HG03378 (cell line): ENCODE data around the gene CLDN10.
"Not testable (repeated sequence)": the region's sequence is repeated elsewhere in the genome, so short reads cannot be mapped to it uniquely, and the experiment has no call there.

Experiments
- ATAC-seq: cut with Tn5 transposase; IDR thresholded peaks from one replicate; pipeline ENCODE4 v1.9.1; 2021; ENCODE audit warnings: mild to moderate bottlenecking, moderate library complexity; ENCODE audit not compliant: unreplicated experiment

CLDN10 gene, protein sequence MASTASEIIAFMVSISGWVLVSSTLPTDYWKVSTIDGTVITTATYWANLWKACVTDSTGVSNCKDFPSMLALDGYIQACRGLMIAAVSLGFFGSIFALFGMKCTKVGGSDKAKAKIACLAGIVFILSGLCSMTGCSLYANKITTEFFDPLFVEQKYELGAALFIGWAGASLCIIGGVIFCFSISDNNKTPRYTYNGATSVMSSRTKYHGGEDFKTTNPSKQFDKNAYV

DNA sequence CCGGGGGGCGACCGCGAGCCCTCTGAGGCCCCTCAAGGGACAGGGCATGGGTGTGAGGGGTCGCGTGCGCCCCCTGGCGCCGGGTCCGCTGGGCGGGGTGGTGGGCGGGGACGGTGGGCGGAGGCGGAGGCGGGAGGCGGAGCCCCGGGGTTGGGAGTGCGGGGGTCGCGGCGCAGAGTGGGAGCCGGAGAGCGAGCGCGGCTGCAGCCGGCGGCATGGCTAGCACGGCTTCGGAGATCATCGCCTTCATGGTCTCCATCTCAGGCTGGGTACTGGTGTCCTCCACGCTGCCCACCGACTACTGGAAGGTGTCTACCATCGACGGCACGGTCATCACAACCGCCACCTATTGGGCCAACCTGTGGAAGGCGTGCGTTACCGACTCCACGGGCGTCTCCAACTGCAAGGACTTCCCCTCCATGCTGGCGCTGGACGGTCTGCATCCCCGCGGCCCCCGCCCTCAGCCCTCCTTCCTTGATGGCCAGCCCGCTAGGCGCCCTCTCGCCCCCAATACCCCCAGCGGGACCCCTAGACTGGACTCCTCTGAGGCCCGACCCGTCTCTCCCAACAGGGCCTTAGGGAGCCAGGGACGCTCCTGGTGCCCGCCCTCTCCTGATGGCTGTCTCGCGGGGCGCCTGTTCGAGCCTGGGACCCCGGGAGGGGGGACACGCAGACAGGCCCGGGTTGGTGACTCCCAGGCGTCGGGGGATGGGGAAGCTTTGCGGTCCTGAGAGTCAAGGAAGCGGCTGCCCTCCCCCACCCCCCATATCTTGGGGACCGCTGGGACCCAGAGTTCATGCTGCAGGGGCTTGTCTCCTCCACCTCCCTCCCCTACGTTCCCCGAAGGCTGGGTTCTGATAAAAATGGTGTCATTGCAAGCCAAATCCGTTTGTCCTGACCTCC is at the start of gene CLDN10:
Gene CLDN10, plus strand, starts transcription at position 182 of the 903 bp plus-strand sequence. Its CDS starts 34 bp downstream, at position 216.
- ATAC-seq: no peak

DNA sequence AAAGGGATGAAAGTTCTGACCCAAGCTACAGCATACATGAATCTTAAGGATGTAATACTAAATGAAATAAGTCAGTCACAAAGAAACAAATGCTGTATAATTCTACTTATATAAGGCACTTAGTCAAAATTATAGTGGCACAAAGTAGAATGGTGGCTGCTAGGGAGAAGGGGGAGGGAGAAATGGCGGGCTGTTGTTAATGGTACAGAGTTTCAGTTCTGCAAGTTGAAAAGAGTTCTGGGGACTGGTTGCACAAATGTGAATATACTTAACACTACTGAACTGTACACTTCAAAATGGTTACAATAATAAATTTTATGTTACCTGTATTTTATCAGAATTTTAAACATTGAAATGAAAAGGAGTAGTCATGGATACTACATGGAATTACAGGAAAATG is 48.9 kb upstream of the CLDN10 start:
- no peak for ATAC-seq

DNA sequence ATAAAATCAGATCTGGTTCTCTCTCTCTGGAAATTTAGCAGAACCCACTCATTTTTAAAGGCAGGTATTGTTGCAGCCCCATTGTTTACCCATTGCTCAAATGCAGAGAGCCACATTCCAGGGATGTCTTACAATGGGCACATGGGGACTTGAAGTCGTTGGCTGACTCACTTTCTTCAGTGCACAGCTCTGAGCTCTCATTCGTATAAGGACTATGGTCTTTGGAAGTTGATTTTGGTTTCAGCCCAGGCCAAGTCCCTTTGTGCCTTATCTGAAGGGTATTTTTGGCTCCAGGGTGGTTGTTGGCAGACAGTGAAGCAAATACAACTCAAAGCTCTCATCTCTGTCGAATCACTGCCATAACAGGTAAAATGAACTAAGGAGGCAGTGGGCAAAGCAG is 47.3 kb upstream of the CLDN10 start:
- ATAC-seq: no peak

DNA sequence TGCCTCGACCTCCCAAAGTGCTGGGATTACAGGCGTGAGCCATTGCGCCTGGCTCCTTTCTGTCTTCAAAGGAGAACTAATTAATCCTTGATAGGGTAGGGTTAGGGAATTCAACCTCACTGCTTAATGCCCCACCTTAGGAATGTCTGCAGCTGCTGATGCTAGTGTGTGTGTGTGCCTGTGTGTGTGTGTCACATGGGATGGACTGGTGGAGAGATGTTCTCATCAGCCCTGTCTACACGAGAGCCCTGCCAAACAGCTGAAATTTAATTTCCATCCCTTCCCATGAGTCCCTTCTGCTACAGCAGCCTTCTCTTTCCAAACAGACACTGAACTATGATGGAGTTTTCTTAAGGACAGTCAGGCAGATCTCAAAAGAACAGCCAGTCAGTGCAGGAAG is 46.5 kb upstream of the CLDN10 start:
- ATAC-seq: no peak

DNA sequence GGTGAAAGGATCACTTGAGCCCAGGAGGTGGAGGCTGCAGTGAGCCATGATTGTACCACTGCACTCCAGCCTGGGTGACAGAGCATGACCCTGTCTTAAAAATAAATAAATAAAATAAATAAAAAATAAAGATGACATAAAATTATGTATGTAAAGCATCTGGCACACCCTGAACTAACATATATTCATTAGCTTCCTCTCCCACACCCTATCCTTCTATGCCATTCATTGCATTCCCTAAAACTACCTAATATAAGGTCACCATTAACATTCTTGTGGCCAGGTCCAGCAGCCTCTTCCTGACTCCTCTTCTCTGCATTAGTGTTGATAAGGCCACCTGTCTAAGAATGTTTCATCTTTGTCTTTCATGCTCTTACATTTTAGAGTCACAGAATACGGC is 44.5 kb upstream of the CLDN10 start:
- ATAC-seq: no peak

DNA sequence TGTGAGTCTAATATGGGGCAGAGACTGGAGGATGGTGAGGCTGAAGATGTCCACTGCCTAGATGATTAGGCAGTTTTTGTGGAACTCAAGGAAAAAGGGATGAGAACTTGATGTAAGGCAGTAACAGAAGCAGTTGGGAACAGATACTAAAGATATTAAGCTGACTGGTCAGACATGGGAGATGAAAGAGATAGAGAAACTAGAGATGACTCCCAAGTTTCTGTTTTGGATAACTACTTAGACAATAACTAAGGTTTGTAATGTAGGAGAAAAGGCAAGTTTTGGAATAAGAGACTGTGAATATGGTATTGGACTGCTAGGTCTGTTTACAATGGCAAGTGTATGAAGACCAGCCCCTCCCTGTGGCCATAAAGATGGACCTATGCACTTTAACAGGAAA is 43.5 kb upstream of the CLDN10 start:
- no peak for ATAC-seq

DNA sequence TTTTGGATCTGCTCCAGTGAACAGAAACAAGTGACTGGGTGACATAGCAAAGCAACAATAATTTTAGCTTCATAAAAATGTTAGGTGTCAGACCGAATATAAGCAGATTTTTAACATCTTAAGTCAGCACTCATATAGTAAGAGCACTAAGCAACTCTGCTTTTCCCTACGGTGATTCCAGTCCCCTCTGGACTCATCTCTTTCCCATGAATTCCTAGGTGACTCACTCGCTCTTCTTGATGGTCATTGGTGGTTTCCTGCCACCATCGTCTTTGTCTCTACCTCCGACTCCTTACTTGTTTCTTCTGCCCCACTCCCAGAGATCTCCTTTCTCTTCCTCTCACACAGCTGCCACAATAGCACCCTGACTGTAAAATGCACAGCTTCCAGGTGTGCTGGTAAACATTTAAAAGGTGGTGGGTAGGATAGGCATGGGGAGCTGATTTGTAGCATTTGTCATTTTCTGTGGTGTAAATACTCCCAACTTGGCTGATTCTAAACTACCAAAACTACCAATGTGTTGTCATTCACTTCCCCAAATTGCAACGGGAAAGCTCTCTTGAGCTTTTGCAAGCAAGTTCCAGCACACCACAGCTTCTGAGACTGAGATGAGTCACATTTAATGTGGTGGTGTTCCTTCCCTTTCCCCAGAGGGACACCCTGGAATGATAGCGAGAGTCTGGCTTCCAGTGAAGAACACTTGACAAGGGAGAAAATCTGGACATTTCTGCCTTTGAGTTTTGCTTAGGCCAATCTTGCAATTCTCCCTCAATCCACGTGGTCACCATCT is 42.8 kb upstream of the CLDN10 start:
- no peak for ATAC-seq

DNA sequence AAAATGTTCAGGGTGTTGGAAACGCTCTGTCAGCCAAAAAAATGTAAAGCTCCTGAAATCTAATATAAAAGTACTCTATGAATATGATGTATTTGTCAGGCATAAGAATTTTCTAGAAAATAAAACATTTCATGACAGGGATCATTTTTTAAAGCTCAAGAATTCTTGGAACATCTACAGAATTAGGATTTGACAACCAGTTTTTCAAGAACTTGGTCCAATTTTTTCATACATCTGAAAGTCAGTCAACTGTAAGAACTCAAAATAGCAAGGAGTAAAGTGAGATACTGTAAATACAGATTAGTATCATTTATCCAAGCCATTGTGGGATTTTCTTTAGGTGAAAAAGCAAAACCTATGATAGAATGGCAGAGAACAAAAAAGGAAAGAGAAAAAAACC is 41.6 kb upstream of the CLDN10 start:
- ATAC-seq: no peak

DNA sequence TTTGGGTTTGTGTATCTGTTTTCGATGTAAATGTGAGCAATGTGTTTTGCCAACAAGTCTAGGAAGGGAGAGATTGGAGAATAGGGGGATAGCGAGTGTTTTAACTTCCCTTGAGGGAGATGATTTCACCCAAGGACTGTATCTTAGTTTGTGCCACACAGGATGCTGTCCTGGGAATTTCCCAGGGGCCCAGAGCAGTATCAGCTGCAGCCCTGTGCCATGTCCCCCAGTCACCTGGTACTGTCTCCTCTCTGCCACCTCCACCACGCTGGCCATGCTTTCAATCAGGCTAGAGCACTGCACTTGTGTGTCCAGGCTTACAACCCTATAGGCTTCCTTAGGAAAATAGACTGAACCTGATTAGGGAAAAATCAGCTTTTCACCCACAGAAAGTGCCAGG is 40.1 kb upstream of the CLDN10 start:
- no peak for ATAC-seq

DNA sequence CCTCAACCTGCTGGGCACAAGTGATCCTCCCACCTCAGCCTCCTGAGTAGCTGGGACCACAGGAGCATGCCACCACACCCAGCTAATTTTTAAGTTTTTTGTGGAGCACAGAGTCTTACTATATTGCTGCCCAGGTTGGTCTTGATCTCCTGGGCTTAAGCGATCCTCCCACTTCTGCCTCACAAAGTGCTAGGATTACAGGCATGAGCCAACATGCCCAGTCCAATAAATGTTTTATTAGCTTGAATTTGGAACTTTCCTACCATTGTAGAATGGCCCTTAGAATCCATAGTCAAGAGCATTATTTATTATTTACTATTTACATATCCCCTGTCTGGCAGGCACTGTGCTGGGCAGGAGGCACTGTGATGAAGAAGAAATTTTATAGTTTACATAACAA is 39.6 kb upstream of the CLDN10 start:
- ATAC-seq: no peak

DNA sequence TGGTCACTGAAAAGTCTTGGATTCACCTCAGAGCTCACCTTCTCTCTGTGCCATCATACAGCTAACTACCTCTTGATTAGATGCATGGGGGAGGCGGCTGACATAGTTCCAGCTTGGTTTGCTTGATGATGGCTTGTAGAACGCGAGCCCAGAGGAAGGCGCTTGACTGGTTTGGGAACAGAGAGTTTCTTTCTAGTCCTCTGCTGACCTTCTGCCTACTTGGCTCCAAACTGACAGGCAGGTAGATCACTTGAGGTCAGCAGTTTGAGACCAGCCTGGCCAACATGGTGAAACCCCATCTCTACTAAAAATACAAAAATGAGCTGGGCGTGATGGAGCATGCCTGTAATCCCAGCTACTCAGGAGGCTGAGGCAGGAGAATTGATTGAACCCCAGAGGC is 36.9 kb upstream of the CLDN10 start:
- not testable (repeated sequence) for ATAC-seq

DNA sequence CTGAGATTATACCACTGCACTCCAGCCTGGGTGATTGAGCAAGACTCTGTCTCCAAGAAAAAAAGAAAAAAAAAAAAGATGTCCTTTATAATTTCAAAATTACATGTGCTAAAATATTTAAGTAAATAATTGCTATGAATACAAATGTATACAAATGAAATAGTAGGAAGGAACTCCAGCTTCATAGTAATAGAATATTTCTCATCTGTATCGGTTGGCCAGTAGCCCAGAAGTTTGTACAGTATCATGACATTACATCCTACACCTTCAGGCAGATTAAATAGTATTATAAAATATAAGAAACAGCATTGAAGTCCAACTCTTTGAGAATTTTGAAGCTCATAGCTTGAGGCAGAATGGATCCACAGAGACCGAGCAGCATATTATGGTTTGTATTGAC is 36.5 kb upstream of the CLDN10 start:
- no peak for ATAC-seq

DNA sequence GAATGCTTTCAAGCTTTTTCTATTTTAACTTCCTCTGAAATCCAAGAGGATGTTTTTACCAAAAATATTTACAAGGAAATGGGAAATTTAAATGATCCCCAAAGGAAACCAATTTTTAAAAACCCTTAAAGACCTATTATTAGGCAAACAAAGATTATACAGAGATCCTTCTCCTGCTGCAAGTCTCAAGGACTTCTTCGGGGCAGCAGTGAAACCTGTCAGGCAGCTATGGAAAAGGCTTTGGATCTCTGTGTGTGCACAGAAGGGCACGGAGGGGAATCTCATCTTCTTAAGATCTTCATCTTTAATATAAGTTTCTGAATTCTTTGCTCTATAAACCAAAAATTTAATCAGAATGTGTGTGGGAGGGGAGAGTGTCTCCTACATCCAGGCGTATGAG is 36.0 kb upstream of the CLDN10 start:
- no peak for ATAC-seq

DNA sequence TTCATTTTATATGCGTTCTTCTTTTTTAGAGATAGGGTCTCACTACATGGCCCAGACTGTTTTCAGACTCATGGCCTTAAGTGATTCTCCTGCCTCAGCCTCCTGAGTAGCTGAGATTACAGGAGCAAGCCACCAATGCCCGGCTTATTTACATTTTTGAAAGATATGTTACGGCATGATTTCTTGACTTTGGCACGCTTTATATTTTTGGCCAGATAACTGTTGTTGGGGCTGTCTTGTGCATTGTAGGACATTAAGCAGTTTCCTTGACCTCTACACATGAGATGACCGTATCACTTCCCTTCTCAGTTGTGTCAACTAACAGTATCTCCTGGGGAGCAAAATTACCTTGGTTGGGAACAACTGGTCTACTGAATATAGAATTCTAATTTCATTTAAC is 28.9 kb upstream of the CLDN10 start:
- no peak for ATAC-seq

DNA sequence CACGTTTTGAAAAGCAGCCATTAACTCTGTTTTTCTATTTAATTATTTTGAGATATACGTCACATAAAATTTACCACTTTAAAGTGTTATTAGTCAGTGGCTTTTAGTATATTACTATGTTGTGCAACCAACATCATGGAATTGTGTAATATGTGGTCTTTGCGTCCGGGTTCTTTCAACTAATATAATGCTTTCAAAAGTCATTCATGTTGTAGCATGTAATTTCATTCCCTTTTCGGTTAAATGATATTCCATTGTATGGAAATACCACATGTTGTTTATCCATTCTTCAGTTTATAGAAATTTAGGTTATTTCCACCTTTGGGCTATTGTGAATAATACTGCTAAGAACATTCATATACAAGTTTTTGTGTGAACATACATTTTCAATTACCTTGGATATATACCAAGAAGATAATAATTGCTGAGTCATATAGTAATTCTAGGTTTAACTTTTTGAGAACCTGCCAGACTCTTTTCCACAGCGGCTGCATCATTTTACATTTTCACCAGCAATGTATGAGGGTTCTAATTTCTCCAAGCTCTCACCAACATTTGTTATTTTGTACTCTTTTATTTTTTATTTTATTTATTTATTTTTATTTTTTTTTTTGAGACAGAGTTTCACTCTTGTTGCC is 28.1 kb upstream of the CLDN10 start:
- no peak for ATAC-seq

DNA sequence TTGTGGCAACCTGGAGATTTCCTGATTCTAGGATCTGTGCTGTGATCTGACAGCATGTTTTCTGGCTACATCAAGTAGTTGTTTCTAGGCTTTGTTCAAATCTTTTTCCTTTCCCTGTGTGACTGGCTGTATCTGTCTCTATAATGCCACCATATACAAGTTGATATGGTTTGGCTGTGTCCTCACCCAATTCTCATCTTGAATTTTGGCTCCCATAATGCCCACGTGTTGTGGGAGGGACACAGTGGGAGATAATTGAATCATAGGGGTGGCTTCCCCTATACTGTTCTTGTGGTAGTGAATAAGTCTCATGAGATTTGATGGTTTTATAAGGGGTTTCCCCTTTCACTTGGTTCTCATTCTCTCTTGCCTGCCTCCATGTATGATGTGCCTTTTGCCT is 24.6 kb upstream of the CLDN10 start:
- no peak for ATAC-seq

DNA sequence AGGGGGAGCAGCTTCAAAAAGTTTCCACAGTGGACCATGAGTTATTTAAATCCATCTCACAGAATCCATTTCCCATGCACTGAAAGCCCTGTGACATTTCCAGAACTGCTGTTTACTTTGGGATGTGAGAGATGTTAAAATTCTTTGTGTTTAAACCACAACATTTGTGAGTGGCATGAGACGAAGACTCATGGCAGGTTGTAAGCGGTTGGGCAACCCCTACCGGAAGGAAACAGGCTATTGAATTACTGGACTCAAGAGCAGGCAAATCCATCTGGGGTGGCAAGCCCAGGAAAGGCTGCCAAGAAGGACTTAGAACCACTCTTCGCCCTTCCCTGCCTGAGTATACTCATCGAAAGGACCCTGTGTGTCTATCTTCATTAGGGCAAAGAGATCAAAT is 22.3 kb upstream of the CLDN10 start:
- no peak for ATAC-seq

DNA sequence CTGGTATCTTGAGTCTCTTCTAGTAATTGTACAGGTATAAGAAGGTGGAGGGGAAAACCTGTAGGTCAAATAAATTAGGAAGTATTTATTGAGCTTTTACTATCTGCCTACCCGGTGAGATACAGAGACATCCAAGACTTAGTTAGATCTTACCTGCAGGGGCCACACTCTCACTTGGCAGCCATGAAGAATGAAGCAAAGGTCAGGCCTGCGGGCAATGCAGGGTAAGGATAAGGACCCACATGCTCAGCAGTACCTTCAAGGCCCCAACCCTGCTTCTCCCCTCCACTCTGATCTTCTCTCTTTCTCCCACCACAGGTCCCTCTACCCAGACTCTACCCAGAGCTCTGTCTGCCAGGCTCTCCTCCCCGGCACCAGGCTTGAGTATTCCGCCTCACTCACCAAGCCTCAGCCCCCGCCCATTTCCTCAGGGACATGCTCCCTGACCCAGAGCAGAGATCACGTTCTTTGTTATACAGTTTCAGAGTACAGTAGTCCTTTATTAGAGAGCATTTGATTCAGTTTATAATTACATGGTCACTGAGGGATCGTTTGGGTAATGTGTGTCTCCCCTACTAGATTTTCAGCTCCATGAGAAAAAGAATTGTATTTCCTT is 18.9 kb upstream of the CLDN10 start:
- ATAC-seq: no peak

DNA sequence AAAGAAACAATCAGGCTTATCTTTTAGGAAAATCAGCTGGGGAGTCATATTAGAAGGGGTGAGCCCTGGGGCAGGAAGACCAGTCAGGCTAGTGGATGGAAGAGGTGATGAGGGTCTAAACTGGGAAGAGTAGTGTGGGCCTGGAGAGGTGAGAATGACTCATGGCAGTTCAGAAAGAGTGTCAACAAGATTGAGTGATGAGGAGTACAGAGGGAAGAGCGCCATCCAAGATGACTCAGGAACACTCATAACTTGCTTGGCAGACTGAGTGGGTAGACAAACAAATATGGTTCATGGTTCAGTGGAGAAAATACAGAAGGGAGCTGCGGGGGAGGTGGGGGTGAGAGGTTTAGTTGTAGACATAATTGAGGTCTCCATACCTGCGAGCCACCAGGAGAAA is 17.3 kb upstream of the CLDN10 start:
- ATAC-seq: no peak

DNA sequence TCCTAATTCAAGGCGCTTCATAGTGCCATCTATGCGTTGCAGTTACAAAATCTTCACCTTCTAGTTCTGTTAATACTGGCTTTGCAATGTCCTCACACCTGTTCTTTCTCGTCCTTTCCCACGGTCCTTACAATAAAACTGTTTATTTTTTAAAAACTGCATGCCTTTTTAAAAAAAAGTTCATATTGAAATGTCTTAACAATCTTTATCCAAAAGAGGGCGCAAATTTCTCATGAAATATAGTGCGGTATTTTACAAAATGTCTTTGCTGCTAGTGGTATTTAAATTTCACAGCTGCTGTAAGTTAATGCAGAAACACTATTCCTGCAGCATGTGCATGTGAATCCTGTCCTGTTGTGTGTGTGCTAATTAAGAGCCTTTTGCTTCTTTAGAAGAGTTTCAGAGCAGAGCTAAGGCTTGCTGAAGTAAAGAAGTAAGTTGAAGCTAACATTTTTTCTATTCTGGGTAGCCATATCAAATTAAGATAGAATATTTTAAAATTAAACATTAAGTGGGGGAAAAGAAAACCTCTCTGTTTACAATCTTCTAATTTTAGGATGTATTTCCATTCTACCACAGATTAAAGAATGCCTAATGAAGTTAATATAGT is 15.8 kb upstream of the CLDN10 start:
- ATAC-seq: no peak
